Tibial nerve (tissue), 4 donors: Measurements from ENCODE around the gene DTL.

Source experiments
- EP300 ChIP-seq, 2 donors: sonication (generic); formaldehyde crosslinking; IDR thresholded peaks; one replicate each; pipeline ENCODE4 v1.6.1; 2017; ENCODE audit warnings: antibody characterized with exemption in 2 of 2, mild to moderate bottlenecking in 1 of 2
- POLR2A ChIP-seq, 2 donors: fragments of 450-650 bp; IDR thresholded peaks; one replicate each; pipeline ENCODE4 v1.6.1; 2017; ENCODE audit warnings: antibody characterized with exemption in 2 of 2, mild to moderate bottlenecking in 2 of 2, moderate library complexity in 2 of 2
- TF ChIP-seq, protein P1 (sequence below), 5 experiments: fragments of 200-600 bp in 3 of 5; fragments of 450-650 bp in 2 of 5; sonication (generic) in 3 of 5; IDR thresholded peaks; one replicate each; pipeline ENCODE4 v1.5.1; 2016 to 2019; ENCODE audit warnings: antibody characterized with exemption in 5 of 5, mild to moderate bottlenecking in 3 of 5, moderate library complexity in 2 of 5

DNA sequence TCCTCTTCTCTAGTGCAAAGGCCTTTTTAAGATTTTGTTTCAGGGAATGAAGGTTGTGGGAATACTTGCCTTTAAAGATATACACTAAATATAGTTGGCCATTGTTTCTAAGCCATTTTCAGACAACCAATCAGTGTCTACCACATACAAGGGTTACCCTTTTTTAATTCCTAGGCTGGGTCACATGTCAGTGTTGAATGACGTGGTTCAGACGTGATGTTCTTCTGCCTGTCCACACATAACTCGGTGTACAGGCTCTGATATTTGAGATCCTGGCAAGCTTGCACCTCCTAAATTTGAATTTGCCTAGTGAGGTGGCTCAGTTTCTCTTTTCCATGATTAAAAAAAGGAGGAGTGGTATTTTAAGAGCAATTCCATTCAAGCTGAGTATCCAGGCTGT lies 38.8 kb downstream of the DTL start:
- TF ChIP-seq, protein P1, sequence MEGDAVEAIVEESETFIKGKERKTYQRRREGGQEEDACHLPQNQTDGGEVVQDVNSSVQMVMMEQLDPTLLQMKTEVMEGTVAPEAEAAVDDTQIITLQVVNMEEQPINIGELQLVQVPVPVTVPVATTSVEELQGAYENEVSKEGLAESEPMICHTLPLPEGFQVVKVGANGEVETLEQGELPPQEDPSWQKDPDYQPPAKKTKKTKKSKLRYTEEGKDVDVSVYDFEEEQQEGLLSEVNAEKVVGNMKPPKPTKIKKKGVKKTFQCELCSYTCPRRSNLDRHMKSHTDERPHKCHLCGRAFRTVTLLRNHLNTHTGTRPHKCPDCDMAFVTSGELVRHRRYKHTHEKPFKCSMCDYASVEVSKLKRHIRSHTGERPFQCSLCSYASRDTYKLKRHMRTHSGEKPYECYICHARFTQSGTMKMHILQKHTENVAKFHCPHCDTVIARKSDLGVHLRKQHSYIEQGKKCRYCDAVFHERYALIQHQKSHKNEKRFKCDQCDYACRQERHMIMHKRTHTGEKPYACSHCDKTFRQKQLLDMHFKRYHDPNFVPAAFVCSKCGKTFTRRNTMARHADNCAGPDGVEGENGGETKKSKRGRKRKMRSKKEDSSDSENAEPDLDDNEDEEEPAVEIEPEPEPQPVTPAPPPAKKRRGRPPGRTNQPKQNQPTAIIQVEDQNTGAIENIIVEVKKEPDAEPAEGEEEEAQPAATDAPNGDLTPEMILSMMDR (IDR thresholded peaks at IDR 0.05), result no peak
- TF ChIP-seq POLR2A (IDR thresholded peaks at IDR 0.05) (no peak), EP300 (IDR thresholded peaks at IDR 0.05) (no peak)
